H1 (cell line): Measurements from ENCODE around the gene BCAS2. TPM values are rescaled to one million over a fixed set of nuclear protein-coding genes. Genes with fewer than 3 reads are reported as not detected.

Source experiments
- CTCF ChIA-PET: fragments of 300-600 bp; sonication (Branson Sonifier 250); formaldehyde crosslinking; loops from one replicate; lab custom pipeline; 2021; ENCODE audit not compliant: partially characterized antibody; lab: Charles Lee
- POLR2A ChIA-PET: fragments of 300-600 bp; sonication (Branson Sonifier 250); formaldehyde crosslinking; loops from one replicate; lab custom pipeline; 2021; ENCODE audit warnings: inconsistent platforms; ENCODE audit not compliant: partially characterized antibody; lab: Charles Lee
- DNase-seq, 2 experiments: peaks; one replicate each; pipeline versions ENCODE4 v3.0.0 to v3.0.0-alpha.2; 2010 to 2022; ENCODE audit warnings: low spot score in 2 of 2, low read depth in 1 of 2, mixed read lengths in 1 of 2
- FAIRE-seq: peaks from 2 replicates; lab custom pipeline; 2011; peaks lifted over from hg19 to GRCh38; lab: Jason Lieb, UNC
- H2AFZ ChIP-seq: 2 replicates; pipeline ENCODE4 v1.8.1; 2012; ENCODE audit warnings: low read length, inconsistent platforms
- H2AK5ac ChIP-seq: 2 replicates; pipeline ENCODE4 v1.6.1; 2013; ENCODE audit warnings: low read depth, low read length
- H2BK120ac ChIP-seq: replicated peaks from 2 replicates; pipeline ENCODE3; 2013; ENCODE audit warnings: low read depth, low read length, inconsistent platforms
- H2BK12ac ChIP-seq: 2 replicates; pipeline ENCODE4 v1.6.1; 2013; ENCODE audit warnings: low read depth, low read length
- H2BK15ac ChIP-seq: 2 replicates; pipeline ENCODE4 v1.6.1; 2013; ENCODE audit warnings: low read length
- H2BK20ac ChIP-seq: 2 replicates; pipeline ENCODE4 v1.6.1; 2013; ENCODE audit warnings: low read length
- H2BK5ac ChIP-seq: 2 replicates; pipeline ENCODE4 v1.6.1; 2013; ENCODE audit warnings: low read depth, low read length
- H3K14ac ChIP-seq: 2 replicates; pipeline ENCODE4 v1.6.1; 2013; ENCODE audit warnings: inconsistent platforms; ENCODE audit not compliant: insufficient read length
- H3K18ac ChIP-seq: 2 replicates; pipeline ENCODE4 v1.6.1; 2013; ENCODE audit warnings: low read length; ENCODE audit errors: extremely low read depth
- H3K23ac ChIP-seq: 2 replicates; pipeline ENCODE4 v1.6.1; 2013; ENCODE audit warnings: inconsistent platforms; ENCODE audit not compliant: insufficient read length
- H3K23me2 ChIP-seq: 2 replicates; pipeline ENCODE4 v1.6.1; 2013; ENCODE audit warnings: low read depth, low read length
- H3K27ac ChIP-seq: 2 replicates; pipeline ENCODE4 v1.6.1; 2011; ENCODE audit warnings: low read depth, low read length, inconsistent platforms
- H3K27me3 ChIP-seq, 4 experiments: replicated peaks in 1 of 4; 1 replicate in 1 of 4; 2 replicates in 3 of 4; pipeline versions ENCODE4 v1.6.1 to v1.8.1; 2011 to 2013; ENCODE audit warnings: low read length in 3 of 4, mild to moderate bottlenecking in 3 of 4, inconsistent platforms in 2 of 4, mixed read lengths in 2 of 4, moderate library complexity in 1 of 4; ENCODE audit not compliant: control insufficient read depth in 3 of 4, insufficient read depth in 3 of 4; ENCODE audit errors: extremely low read depth in 1 of 4
- H3K36me3 ChIP-seq, 4 experiments: 2 replicates each; pipeline versions ENCODE4 v1.6.1 to v1.8.1; 2011 to 2013; ENCODE audit warnings: mild to moderate bottlenecking in 4 of 4, low read length in 3 of 4, moderate library complexity in 2 of 4, control low read depth in 1 of 4, inconsistent platforms in 1 of 4; ENCODE audit not compliant: insufficient read depth in 4 of 4, control insufficient read depth in 2 of 4
- H3K4ac ChIP-seq: replicated peaks from 2 replicates; pipeline ENCODE3; 2013; ENCODE audit warnings: low read length, low read depth, mixed read lengths, inconsistent platforms; ENCODE audit not compliant: insufficient read length
- H3K4me1 ChIP-seq, 4 experiments: replicated peaks in 1 of 4; 1 replicate in 1 of 4; 2 replicates in 3 of 4; pipeline versions ENCODE4 v1.6.1 to v1.8.1; 2011 to 2013; ENCODE audit warnings: low read length in 3 of 4, inconsistent platforms in 2 of 4, mixed read lengths in 1 of 4; ENCODE audit not compliant: insufficient read depth in 4 of 4, control insufficient read depth in 3 of 4
- H3K4me2 ChIP-seq, 2 experiments: 2 replicates each; pipeline versions ENCODE4 v1.6.1 to v1.8.1; 2011 to 2013; ENCODE audit warnings: low read depth in 2 of 2, low read length in 2 of 2, control low read depth in 1 of 2, inconsistent platforms in 1 of 2, mild to moderate bottlenecking in 1 of 2; ENCODE audit not compliant: insufficient read depth in 1 of 2
- H3K4me3 ChIP-seq, 4 experiments: fragments of 200-600, 300-600 bp in 1 of 4; sonication (generic), shearing (Covaris generic), sonication (Bioruptor Twin) in 1 of 4; 2 replicates each; pipeline versions ENCODE4 v1.5.1 to v1.8.1; 2011 to 2016; ENCODE audit warnings: low read length in 4 of 4, low read depth in 3 of 4, control low read depth in 2 of 4, inconsistent platforms in 2 of 4, mild to moderate bottlenecking in 2 of 4, mixed read lengths in 1 of 4, moderate library complexity in 1 of 4; ENCODE audit not compliant: insufficient read depth in 2 of 4; ENCODE audit errors: extremely low read depth in 1 of 4
- H3K56ac ChIP-seq: replicated peaks from 2 replicates; pipeline ENCODE3; 2013; ENCODE audit warnings: low read depth, mild to moderate bottlenecking, mixed read lengths, low read length, inconsistent platforms; ENCODE audit not compliant: insufficient read length
- H3K79me1 ChIP-seq: 2 replicates; pipeline ENCODE4 v1.6.1; 2013; ENCODE audit warnings: low read depth, low read length, control low read depth
- H3K79me2 ChIP-seq, 2 experiments: 2 replicates each; pipeline versions ENCODE4 v1.6.1 to v1.8.1; 2012 to 2013; ENCODE audit warnings: low read length in 2 of 2, mild to moderate bottlenecking in 2 of 2, inconsistent platforms in 1 of 2; ENCODE audit not compliant: insufficient read depth in 2 of 2, control insufficient read depth in 1 of 2
- H3K9ac ChIP-seq, 4 experiments: replicated peaks in 1 of 4; 1 replicate in 1 of 4; 2 replicates in 3 of 4; pipeline versions ENCODE4 v1.6.1 to v1.8.1; 2011 to 2013; ENCODE audit warnings: low read depth in 3 of 4, low read length in 3 of 4, control low read depth in 2 of 4, mild to moderate bottlenecking in 2 of 4, moderate library complexity in 2 of 4, inconsistent platforms in 1 of 4; ENCODE audit errors: extremely low read depth in 1 of 4
- H3K9me3 ChIP-seq, 2 experiments: 2 replicates each; pipeline versions ENCODE4 v1.6.1 to v1.8.1; 2012 to 2013; ENCODE audit warnings: mild to moderate bottlenecking in 2 of 2, moderate library complexity in 2 of 2, control low read depth in 1 of 2, inconsistent platforms in 1 of 2, low read depth in 1 of 2, low read length in 1 of 2, mixed read lengths in 1 of 2; ENCODE audit not compliant: insufficient read depth in 2 of 2
- H4K20me1 ChIP-seq, 2 experiments: replicated peaks in 1 of 2; 2 replicates each; pipeline versions ENCODE3 to v1.8.1; 2011 to 2013; ENCODE audit warnings: inconsistent platforms in 2 of 2, low read length in 2 of 2, mild to moderate bottlenecking in 1 of 2; ENCODE audit not compliant: insufficient read depth in 2 of 2, control insufficient read depth in 1 of 2
- H4K5ac ChIP-seq: 2 replicates; pipeline ENCODE4 v1.6.1; 2013; ENCODE audit warnings: low read length, low read depth, mixed read lengths, inconsistent platforms; ENCODE audit not compliant: insufficient read length
- H4K8ac ChIP-seq: 2 replicates; pipeline ENCODE4 v1.8.0; 2013; ENCODE audit warnings: mild to moderate bottlenecking, moderate library complexity, low read length, inconsistent platforms; ENCODE audit not compliant: insufficient read depth; ENCODE audit errors: extremely low read depth
- H4K91ac ChIP-seq: replicated peaks from 2 replicates; pipeline ENCODE3; 2013; ENCODE audit warnings: low read length, mixed read lengths, inconsistent platforms; ENCODE audit not compliant: insufficient read length
- WGBS, 2 experiments: shearing (Covaris generic) in 1 of 2; methylation state at CpG; one replicate each; pipeline versions ENCODE4 v1.1.6 to v1.1.7; 2013 to 2015; ENCODE audit warnings: low lambda C conversion rate in 2 of 2, mixed read lengths in 2 of 2, inconsistent platforms in 1 of 2, low coverage in 1 of 2, missing lambda C conversion rate in 1 of 2; ENCODE audit not compliant: insufficient replicate concordance in 2 of 2, insufficient coverage in 1 of 2, insufficient read length in 1 of 2; ENCODE audit errors: extremely low coverage in 1 of 2, missing lambda C conversion rate in 1 of 2; 5-methylcytosine and 5-hydroxymethylcytosine counted together
- polyA plus RNA-seq, 7 experiments: library from polyadenylated mRNA; depleted of rRNA in 3 of 7; stranded (reverse) in 5 of 7; unstranded in 2 of 7; fragments of >200 nt in 5 of 7; fragments of 200-250 nt in 2 of 7; gene quantifications; 1 replicate in 5 of 7; 2 replicates in 1 of 7; 4 replicates in 1 of 7; pipeline versions ENCODE4 v1.2.1 to v1.2.3, GENCODE V29; 2011 to 2013; ENCODE audit warnings: missing spikeins in 2 of 7, mixed read lengths in 2 of 7
- total RNA-seq: library from RNA; stranded (reverse); fragmentation: NEBNext Ultra II Directional; extraction: Animal tissue kit (Norgen Biotek cat#: 25700); gene quantifications from 2 replicates; pipeline ENCODE4 v1.2.1, GENCODE V29; 2021

The BCAS2 gene
- total and polyA plus RNA-seq, 2 of the 8 experiments (the other 6 are each of a cell fraction or from before 2014, with no cell fraction given) = 18.0 to 52.2 TPM

DNA sequence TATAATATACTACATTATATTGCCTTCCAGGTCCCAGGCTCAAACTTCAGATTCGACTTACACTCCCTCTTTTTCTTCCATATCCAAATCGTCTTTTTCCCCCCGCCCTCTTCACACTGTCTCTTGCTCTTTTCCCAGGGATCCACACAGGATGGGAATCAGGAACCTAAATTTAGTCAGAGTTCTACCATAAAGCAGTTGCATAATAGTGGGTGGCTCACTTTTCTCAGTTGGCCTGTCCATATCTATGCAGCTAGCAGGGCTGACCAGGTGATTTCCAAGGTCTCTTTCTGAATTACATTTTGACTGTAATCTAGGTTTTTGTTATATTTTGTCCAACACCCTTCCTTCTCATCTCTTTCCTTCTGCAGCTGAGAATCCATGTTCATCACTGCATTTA lies 7.7 kb upstream of the BCAS2 start:
- no peak overlapping the region for H3K56ac ChIP-seq
- no peak overlapping the region for H3K14ac ChIP-seq
- H4K5ac ChIP-seq = no peak overlapping the region
- no peaks in the 10 kb centered on the region for H3K27me3 ChIP-seq
- H2AFZ ChIP-seq = no peak overlapping the region
- H2AK5ac ChIP-seq = no peak overlapping the region
- no peaks in the 10 kb centered on the region for H3K4me1 ChIP-seq
- H3K4me3 ChIP-seq = no peak overlapping the region
- ChIA-PET CTCF (no interaction called here), POLR2A (interaction anchor here (0.6 kb wide), 1 partner anchor 161 kb away, joined by 3 read pairs; no protein-coding TSS in a partner anchor)
- H3K4me2 ChIP-seq = no peak overlapping the region
- no peaks in the 10 kb centered on the region for H3K36me3 ChIP-seq
- no peak overlapping the region for H3K18ac ChIP-seq
- no peak overlapping the region for H2BK12ac ChIP-seq
- 94 to 97% methylated on average over 3 of the region's 3 CpGs for WGBS, 2 experiments
- DNase-seq = no peak
- H3K23ac ChIP-seq = no peak overlapping the region
- no peaks in the 10 kb centered on the region for H3K79me1 ChIP-seq
- no peak overlapping the region for H3K4ac ChIP-seq
- no peak for FAIRE-seq
- H2BK5ac ChIP-seq = no peak overlapping the region
- no peak overlapping the region for H2BK20ac ChIP-seq
- H3K27ac ChIP-seq = no peak overlapping the region
- peaks cover 0 to 1% of the 10 kb centered on the region in 2 experiments for H4K20me1 ChIP-seq
- no peak overlapping the region for H4K8ac ChIP-seq
- H2BK15ac ChIP-seq = no peak overlapping the region
- H4K91ac ChIP-seq = no peak overlapping the region
- H2BK120ac ChIP-seq = no peak overlapping the region
- no peaks in the 10 kb centered on the region for H3K79me2 ChIP-seq
- H3K23me2 ChIP-seq = no peaks in the 10 kb centered on the region
- H3K9ac ChIP-seq = no peak overlapping the region
- H3K9me3 ChIP-seq = no peaks in the 10 kb centered on the region
